Activated CD8-positive, alpha-beta memory T cell treated with anti-CD3 and anti-CD28 coated beads for 4 hours (primary cell): Measurements from ENCODE around the gene CUX1.
"Not testable (repeated sequence)": the region's sequence is repeated elsewhere in the genome, so short reads cannot be mapped to it uniquely, and the experiment has no call there.

Experiments
- DNase-seq, 2 donors: peaks; one replicate each; pipeline ENCODE4 v3.0.0-alpha.2; 2020; ENCODE audit warnings: low read depth in 2 of 2

Gene CUX1

DNA sequence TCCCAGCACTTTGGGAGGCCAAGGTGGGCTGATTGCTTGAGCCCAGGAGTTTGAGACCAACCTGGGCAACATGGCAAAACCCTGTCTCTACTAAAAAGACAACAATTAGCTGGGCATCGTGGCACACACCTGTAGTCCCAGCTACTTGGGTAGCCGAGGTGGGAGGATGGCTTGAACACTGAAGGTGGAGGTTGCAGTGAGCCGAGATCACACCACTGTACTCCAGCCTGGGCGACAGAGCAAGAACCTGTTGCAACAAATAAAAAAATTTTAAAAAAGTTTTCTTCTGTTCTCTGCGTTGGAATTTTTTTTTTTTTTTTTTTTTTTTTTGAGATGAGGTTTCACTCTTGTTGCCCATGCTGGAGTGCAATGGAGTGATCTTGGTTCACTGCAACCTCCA, 34.9 kb downstream of the CUX1 start:
- not testable (repeated sequence) for DNase-seq

DNA sequence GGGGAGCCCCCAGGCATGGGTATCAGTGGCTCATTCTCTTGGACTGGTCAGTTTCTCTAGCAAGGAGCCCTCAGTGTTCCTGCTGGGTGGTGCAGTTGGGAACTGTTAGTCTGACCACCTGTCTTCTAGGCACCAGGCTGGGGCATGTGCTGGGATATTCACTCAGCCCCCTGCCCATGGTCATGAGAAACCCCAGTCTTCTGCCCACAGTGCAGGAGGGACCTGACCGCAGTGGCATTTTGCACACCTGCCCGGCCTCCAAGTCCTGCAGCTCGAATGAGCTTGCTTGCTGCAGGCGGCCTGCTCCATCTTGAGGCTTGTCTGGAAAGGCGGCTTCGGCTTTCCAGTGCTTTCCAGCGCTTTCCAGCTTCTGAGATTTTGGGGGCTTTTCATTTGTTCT, 36.3 kb downstream of the CUX1 start:
- no peak for DNase-seq

DNA sequence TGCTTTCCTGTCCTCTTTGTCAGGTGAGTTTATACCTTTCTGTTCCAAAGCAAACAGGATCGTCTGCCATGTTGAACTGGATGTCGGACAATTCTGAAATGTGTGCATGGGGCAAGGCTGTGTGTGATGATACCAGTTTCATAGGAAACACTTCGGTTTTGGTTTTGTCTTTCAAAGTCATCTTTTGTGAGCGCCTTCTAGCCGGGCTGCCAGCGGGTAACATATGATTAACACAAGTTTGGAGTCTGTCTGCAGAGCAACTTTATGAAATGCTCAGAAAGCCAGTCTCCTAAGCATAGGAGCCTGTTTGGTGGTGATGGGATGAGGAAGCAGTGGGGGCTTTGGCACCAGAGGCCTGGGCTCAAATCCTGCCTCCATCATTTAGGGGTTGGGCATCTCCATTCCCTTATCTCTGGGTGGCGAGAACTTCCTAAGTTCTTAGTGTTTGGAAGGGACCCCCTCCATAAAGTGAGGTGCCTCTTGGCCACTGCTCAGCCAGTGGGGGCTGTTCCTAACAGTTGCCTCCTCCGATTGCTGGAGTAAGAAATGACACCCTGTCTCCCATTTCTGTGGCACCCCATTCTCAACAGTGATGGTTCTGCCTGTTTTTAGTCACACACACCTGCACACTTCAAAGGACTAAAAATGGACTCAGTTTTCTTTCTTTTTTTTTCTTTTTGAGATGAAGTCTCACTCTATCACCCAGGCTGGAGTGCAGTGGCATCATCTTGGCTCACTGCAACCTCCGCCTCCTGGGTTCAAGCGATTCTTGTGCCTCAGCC, 36.8 kb downstream of the CUX1 start:
- no peak for DNase-seq

DNA sequence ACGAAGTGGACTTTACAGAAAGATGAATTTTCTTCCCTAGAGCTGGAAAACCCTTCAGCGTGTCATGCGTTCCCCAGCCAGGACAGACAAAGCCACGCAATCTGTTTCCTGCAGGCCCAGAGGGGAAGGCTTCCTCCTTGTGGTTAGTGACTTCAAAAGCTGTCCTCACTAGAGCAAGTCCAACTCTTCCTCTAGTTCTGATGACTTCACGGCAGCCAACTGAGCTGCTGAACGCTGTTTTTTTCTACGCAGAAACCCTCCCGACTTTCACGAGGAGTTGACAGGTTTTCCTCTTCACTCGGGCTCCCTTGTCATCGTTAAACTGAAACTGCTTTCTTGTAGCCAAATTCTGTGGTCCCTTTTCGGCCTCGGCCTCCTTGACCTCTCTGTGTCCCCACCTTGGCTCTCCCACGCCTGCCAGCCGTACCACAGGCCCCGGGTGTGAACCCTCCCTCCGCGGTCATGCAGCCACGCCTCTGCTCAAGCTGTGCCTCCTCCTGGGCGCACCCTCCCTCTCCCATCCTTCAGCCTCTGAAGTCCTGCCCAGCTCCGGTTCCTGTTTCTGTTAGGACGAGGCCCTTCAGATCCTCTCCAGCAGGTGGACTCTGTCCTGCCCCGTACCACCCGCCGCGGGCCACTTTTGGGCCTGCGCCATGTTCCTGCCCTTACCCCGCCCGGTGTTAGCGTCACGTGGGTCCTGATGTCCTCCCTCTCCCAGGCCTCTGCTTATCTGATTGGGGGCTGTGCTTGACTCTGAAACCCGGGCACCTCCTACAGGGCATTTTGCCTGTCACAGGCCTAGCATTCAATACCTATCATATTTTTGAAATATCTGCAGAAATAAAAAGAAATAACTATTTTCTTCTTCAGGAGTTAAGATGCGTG, 39.3 kb downstream of the CUX1 start:
- peak; percentile 38 to 56 for DNase-seq

DNA sequence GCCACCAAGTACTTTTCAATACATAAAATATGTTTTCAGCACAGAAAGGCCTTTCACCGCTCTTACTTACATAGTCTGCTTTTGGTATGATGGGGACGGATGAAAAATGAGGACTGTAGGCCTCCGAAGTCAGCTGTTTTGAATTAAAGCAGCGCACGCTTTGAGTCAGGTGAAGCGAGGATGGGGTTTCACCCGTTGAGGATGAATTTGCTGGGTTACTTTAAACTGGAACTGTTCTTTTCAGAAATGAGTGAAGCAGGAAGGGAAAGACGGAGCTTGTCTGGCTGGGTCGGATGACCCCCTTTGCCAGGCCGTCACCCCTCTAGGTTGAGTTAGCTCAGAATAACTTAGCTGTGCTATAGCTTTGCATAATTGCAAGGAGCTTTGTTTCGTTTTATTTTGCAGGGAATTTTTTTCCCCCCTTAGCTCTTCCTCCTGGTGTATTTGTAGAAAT, 40.0 kb downstream of the CUX1 start:
- no peak for DNase-seq

DNA sequence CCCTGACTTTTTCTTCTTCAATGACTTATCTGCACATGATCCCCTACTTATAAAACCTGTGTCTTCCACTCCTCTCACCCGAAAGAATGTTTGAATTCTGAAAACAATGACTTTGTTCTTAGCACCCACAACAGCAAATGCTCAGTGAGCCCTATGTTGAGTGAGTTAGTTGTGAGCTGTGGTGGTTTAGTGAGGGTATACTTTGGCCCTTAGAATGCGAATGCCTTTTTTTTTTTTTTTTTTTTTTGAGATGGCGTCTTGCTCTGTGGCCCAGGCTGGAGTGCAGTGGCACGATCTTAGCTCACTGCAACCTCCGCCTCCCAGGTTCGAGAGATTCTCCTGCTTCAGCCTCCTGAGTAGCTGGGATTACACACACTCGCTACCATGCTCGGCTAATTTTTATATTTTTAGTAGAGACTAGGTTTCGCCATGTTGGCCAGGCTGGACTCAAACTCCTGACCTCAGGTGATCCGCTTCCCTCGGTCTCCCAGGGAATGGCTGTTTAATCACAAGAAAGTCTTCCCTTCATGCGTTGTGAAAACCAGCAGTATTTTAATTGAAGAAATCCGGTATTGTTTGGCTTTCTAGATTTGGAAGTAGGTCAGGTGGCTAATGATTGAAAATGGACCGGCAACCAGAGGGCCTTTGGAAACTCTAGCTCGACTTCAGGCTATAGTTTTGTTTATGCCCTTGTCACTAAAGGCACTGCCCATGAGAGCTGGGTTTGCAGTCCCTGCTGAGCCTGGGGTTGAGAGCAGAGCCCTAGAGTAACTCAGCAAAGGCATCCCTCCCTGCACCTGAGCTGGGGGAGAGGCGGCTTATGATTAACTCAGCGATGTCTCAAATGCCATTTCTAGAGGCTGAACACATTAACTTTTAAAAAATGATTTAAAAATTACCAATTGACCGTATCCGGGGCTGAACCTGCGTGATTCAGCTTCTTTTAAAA, 41.3 kb downstream of the CUX1 start:
- DNase-seq: no peak

DNA sequence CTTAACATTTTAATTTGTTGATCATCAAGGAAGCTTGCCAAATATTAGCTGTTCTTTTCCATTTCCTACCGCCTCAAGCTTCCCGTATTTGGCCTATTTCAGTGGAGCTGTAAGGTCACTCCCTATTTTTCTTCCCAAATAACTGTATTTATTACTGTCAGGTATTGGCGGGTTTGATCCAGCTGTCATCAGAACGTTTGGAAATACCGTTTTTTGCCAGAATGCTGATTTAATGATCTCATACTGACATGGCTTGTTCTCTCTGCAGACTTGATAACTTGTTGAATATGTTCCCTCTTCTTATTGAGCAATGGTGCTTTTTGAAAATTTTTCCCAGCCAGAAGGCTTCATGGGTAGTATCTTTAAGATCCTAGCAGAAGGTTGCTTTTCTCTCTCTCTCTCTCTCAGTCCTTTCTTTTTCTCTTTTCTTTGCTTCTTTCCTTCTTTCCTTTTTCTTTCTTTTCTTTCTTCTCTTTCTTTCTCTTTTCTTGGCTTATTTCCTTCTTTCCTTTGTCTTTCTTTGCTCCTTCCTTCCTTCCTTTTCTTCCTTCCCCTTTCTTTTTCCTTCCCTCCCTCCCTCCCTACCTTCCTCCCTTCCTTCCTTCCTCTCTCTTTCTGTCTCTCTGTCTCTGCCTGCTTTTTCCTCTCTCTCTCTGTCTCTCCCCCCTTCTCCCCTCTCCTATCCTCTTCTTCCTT, 42.1 kb downstream of the CUX1 start:
- no peak for DNase-seq

DNA sequence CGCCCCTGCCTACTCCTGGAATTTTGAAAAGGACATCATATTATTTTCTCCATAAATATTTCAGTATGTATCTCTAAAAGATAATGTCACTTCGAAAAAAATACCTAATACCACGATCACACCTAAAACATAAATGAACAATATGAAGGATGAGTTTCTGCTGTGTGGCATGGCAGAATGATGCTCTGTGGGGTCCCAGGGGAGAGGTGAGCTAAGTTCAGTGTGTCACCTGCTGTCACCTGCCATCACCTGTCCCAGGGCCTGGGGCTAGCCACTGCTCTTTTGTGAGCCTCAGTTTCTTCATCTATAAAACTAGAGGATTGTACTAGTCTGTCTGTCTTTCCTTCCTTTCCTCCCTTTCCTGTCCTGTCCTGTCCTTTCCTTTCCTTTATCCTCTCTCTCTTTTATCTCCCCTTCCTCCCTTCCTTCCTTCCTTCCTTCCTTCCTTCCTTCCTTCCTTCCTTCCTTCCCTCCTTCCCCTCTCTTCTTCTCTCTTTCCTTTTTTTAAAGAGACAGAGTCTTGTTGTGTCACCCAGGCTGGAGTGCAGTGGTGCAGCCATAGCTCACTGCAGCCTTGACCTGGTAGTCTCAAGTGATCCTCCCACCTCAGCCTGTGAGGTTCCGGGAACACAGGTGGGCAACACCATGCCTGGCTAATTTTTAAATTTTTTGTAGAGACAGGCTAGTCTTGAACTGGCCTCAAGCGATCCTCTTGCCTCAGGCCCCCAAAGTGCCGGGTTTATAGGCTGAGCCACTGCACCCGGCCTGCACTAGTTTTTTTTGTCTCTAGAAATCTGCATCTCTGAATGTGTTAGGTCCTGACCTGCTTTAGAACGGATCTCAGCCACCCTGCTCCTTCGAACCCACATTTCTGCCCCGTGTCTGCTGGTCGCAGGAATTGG, 43.1 kb downstream of the CUX1 start:
- DNase-seq: no peak

DNA sequence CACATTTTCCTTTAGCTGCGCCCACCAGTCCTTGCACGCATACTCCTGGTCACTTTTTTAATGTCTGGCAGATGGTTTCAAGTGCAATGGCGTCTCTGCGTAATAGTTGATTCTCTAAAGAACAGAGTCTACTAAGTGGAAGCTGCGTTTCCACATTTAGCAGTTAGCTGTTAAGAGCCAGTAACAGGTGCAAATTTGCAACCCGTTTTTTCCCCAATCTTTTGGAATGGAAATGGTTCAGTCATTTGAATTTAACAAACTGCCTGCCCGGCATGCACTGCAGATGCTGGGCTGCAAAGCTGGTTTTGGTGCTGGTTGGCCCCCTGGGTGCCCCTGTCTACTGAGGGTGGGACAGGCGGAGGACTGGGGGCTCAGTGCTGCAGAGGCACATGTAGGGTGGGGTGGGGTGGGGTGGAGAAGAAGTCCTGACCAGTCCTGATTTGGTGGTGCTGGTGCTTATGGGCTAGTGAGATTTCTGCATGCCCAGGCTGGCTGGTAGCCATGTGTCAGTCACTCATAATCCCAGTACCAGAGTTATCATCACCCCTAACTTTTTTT, 43.9 kb downstream of the CUX1 start:
- DNase-seq: no peak

DNA sequence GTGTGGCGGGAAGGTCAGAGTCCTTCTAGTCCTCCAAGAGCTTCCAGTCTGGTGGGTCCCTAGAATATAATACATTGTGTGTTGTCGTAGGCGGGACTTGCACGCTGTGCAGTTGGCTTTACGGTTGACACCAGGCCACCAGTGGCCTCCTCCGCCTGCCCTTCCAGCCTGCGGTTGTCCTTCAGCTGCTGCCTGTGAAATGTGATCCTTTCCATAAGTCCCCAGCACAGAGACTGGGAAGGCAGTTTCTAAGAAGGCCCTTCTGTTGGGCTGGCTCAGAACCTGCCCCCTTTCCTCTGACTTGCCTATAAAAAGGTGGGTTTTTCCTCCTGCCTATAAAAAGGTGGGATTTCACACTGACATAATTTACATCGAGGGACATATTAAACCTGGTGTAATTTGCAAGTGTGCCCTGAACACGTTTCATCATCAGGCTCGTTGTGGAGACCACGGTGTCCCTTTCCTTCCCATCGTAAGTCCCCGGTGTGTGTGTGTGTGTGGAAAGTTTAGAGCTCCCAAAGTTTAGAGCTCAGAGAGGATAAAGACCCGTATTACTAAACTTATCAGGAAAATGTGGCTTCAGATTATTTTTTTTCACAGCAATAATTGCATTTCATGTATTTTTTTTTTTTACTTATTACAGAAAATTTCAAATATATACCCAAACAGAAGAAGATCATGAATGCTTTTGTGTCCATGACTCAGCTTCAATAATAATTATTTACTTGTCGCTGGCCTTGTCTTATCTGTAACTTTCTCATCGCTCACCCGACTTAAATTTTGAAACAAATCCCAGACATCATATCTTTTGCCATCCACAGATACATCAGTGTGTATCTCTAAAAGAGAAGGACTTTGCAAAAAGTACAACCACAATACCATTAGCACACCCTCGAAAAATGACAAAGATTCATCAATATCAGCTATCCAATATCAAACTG, 45.1 kb downstream of the CUX1 start:
- no peak for DNase-seq

DNA sequence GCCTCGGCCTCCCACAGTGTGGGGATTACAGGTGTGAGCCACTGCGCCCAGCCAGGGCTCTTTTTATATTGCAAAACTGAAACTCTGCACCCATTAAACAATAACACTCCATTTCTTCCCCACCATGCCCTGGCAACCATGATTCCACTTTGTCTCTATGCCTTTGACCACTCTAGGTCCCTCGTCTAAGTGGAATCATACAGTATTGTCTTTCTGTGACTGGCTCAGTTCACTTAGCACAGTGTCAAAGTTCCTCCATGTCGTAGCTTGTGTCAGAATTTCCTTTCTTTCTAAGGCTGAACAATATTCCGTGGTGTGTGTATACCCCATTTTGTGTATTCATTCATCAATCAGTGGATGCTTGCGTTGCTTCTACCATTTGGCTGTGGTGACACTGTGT, 46.2 kb downstream of the CUX1 start:
- no peak for DNase-seq

DNA sequence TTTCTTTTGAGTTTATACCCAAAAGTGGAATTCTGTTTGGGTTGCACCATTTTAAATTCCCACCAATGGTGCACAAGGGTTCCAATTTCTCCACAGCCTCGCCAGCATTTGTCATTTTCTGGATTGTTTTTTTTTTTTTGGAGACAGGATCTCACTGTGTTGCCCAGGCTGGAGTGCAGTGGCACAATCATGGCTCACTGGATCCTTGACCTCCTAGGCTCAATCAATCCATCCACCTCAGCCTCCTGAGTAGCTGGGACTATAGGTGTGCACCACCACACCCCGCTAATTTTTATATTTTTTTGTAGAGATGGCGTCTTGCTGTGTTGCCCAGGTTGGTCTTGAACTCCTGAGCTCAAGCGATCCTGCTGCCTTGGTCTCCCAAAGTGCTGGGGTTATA, 46.6 kb downstream of the CUX1 start:
- DNase-seq: no peak

DNA sequence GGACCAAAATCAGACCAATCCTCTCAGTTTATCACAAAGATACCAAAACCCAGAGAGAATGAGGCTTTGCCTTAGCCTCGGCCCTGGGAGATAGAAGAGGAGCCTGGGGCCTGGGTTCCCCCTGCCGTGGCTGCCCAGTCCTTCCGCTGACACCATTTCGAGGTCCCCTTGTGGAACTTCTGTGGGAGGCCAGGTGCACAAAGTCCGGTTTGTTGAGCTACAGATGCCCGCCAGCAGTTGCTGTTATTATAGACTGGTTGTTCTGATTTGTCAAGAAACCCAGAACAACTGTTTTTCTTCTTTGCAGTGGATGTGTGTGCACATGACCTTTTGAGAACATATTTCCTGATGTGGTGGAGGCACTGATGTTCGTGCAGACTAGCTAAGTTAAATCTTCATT, 47.6 kb downstream of the CUX1 start:
- no peak for DNase-seq

DNA sequence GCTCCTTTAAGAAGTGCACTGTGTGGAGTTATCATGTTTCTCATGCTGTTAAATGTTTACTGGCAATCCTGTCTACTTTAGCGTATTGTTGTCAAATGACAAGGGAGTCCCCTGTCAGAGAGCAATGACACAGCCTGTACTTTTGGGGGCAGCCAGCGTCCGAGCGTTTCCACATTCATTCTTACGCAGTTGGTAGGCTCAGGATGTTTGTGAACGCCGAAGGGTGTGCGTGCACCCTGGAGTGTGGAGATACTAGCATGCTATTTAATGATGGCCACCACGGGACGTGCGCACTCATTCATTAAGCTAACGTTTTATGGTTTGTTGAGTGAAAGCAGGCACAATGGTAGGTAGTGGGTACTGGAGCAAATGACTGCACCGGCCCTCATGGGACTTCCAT, 48.0 kb downstream of the CUX1 start:
- DNase-seq: no peak

DNA sequence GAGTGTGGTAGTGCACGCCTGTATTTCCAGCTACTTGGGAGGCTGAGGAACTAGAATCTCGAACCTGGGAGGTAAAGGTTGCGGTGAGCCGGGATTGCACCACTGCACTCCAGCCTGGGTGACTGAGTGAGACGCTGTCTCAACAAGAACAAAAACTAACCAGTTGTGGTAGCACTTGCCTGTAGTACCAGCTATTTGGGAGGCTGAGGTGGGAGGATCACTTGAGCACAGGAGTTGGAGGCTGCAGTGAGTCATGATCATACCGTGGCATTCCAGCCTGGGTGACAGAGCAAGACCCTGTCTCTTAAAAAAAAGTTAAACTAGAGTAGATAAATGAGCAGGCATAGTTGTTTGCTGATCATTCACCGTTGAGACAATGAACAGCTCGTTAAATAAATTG, 48.9 kb downstream of the CUX1 start:
- no peak for DNase-seq

DNA sequence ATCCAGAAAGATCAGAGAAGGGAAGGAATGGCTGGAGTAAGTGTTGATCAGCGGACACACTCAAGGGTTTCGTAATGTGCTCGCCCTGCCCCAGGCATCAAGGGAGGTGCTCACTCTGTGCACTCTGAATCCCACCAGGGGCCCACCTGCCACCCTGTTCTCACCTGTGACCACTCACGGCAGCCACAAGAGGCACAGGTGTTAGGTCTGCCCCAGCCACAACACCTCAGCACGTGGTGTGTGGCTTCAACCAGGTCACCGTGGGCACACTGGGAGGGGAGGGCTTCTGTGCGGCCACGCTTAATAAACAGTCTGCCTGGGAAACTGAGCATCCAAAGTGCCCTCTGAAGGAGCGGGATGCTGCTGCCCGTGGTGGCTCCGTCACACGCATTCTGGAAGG, 49.8 kb downstream of the CUX1 start:
- no peak for DNase-seq

DNA sequence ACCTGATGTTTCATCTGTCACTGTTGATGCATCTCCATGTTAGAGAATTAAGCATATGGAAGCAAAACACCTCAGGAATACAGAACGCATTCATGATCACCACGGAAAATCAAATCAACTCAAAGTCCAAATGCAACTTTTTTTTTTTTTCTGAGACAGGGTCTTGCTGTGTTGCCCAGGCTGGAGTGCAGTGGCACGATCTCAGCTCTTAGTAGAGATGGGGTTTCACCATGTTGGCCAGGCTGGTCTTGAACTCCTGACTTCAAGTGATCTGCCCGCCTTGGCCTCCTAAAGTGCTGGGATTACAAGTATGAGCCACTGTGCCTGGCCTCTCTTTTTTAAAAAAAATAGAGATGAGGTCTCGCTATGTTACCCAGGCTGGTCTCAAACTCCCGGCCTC, 50.3 kb downstream of the CUX1 start:
- DNase-seq: not testable (repeated sequence)

DNA sequence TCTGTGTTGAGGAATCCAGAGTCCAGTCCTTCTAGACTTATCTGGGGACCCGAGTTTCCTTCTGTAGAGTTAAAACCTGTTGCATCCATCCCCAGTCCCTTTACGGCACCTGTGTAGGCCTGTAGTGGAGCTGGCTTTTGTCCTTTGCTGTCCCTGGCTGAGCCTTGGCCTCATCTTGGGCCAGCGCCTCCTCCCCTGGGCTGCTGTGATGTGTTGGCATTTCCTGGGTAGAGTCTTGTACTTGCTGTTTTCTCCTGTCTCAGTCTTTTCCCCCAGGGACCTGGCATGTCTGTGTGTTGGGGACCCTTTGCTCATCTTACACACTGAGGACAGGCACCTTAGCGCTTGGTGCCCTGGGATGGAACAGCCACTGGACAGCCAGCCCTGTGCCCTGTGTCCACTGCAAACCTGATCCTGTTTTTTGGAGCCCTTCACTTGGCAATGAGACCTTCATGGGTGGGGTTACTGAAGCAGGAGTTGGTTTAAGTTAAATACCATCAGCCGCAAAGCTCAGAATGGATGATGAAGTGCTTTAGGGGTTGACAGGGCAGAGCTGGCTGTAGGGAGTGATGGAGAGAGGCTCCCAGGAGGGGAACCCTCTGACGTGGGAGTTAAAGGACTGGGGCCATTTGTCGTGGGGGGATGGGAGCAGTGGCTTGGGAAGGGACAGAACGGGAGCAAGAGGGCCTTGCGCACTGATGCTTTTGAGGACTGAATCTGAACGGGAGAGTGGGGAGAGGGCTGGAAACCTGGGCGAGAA, 50.9 kb downstream of the CUX1 start:
- DNase-seq: no peak
